OCI-LY3 (cell line): ENCODE measurements around the gene DNASE1L1.

ENCODE experiments used
- CTCF ChIP-seq: fragments of 200-600, 300-600 bp; sonication (generic); IDR thresholded peaks from 2 replicates; pipeline ENCODE4 v1.5.1; 2014; ENCODE audit warnings: antibody characterized with exemption, low read length, low read depth
- EZH2phosphoT487 ChIP-seq: fragments of 200-600 bp; shearing (Covaris generic); IDR thresholded peaks from 2 replicates; pipeline ENCODE4 v1.6.1; 2018; ENCODE audit warnings: antibody characterized with exemption, mixed run types, low read depth

GRCh38 chrX:154419688-154420401 lies 10.8 kb upstream of the DNASE1L1 start:
- TF ChIP-seq CTCF (no peak), EZH2phosphoT487 (no peak)
